ENCODE data around the gene RGS12.

RGS12 gene

GRCh38 chr4:3317656-3318211, 24.9 kb downstream of the RGS12 start:
- no peak overlapping the region for H3K4me3 ChIP-seq (replicated peaks; ENCODE audit: insufficient read depth, low read length)
- no peaks in the 10 kb centered on the region for H3K27me3 ChIP-seq (ENCODE audit: insufficient read depth, poor library complexity, severe bottlenecking)
- TF ChIP-seq SPI1 (IDR thresholded peaks at IDR 0.05; ENCODE audit: borderline replicate concordance, low read depth) (no peak), REST (IDR thresholded peaks at IDR 0.05; ENCODE audit: insufficient replicate concordance, low read depth) (no peak), GABPA (IDR thresholded peaks at IDR 0.05; ENCODE audit: low read depth) (no peak), POLR2AphosphoS5 (IDR thresholded peaks at IDR 0.05; ENCODE audit: low read depth) (no peak), CTCF (IDR thresholded peaks at IDR 0.05; ENCODE audit: insufficient read depth, low read length) (no peak)
- DNase-seq (ENCODE audit: low read depth in 1 of 2, low spot score in 1 of 2): no peak
- H3K27ac ChIP-seq (replicated peaks): no peak overlapping the region

- no peak for DNase-seq (ENCODE audit: low read depth in 1 of 2, low spot score in 1 of 2)
- H3K4me3 ChIP-seq (replicated peaks; ENCODE audit: insufficient read depth, low read length): no peak overlapping the region
- H3K27ac ChIP-seq (replicated peaks): no peak overlapping the region
- H3K27me3 ChIP-seq (ENCODE audit: insufficient read depth, poor library complexity, severe bottlenecking): no peaks in the 10 kb centered on the region
- TF ChIP-seq SPI1 (IDR thresholded peaks at IDR 0.05; ENCODE audit: borderline replicate concordance, low read depth) (no peak), POLR2AphosphoS5 (IDR thresholded peaks at IDR 0.05; ENCODE audit: low read depth) (no peak), REST (IDR thresholded peaks at IDR 0.05; ENCODE audit: insufficient replicate concordance, low read depth) (no peak), GABPA (IDR thresholded peaks at IDR 0.05; ENCODE audit: low read depth) (no peak)
Measured at GRCh38 chr4:3318561-3319021, 25.8 kb downstream of the RGS12 start.

- DNase-seq (ENCODE audit: low read depth in 1 of 2, low spot score in 1 of 2): no peak
- no peak overlapping the region for H3K4me3 ChIP-seq (replicated peaks; ENCODE audit: insufficient read depth, low read length)
- H3K27ac ChIP-seq (replicated peaks): no peak overlapping the region
- H3K27me3 ChIP-seq (ENCODE audit: insufficient read depth, poor library complexity, severe bottlenecking): no peaks in the 10 kb centered on the region
- TF ChIP-seq POLR2AphosphoS5 (IDR thresholded peaks at IDR 0.05; ENCODE audit: low read depth) (no peak), CTCF (IDR thresholded peaks at IDR 0.05; ENCODE audit: insufficient read depth, low read length) (no peak), GABPA (IDR thresholded peaks at IDR 0.05; ENCODE audit: low read depth) (no peak), SPI1 (IDR thresholded peaks at IDR 0.05; ENCODE audit: borderline replicate concordance, low read depth) (no peak), REST (IDR thresholded peaks at IDR 0.05; ENCODE audit: insufficient replicate concordance, low read depth) (no peak)
Measured at GRCh38 chr4:3320361-3321023, 27.7 kb downstream of the RGS12 start.
